MM.1S (cell line): ENCODE results near the gene NMD3.
"Not testable (repeated sequence)": the region's sequence is repeated elsewhere in the genome, so short reads cannot be mapped to it uniquely, and the experiment has no call there.

ENCODE experiments used
- DNase-seq: peaks from one replicate; pipeline ENCODE4 v3.0.0-alpha.2; 2015
- H2AFZ ChIP-seq: fragments of 300-600 bp; sonication (generic); 2 replicates; pipeline ENCODE4 v1.6.0; 2016; ENCODE audit warnings: antibody characterized with exemption, low read length
- H3F3A ChIP-seq: fragments of 300-600 bp; sonication (generic); 2 replicates; pipeline ENCODE4 v1.6.1; 2016; ENCODE audit warnings: mild to moderate bottlenecking, antibody characterized with exemption, low read length, moderate library complexity, mixed read lengths; ENCODE audit not compliant: insufficient read depth
- H3K27ac ChIP-seq: fragments of 300-600 bp; sonication (generic); 2 replicates; pipeline ENCODE4 v1.5.1; 2016; ENCODE audit warnings: mild to moderate bottlenecking, low read length
- H3K27me3 ChIP-seq: fragments of 300-600 bp; sonication (generic); replicated peaks from 2 replicates; pipeline ENCODE4 v1.6.0; 2016; ENCODE audit warnings: low read length; ENCODE audit not compliant: insufficient read depth
- H3K36me3 ChIP-seq: fragments of 300-600 bp; sonication (generic); replicated peaks from 2 replicates; pipeline ENCODE4 v1.6.1; 2016; ENCODE audit warnings: mild to moderate bottlenecking, low read length, mixed read lengths; ENCODE audit not compliant: insufficient read depth
- H3K4me1 ChIP-seq: fragments of 300-600 bp; sonication (generic); 2 replicates; pipeline ENCODE4 v1.6.1; 2016; ENCODE audit warnings: low read length, mixed read lengths
- H3K4me2 ChIP-seq: fragments of 300-600 bp; sonication (generic); 2 replicates; pipeline ENCODE4 v1.6.0; 2016; ENCODE audit warnings: low read depth, low read length
- H3K4me3 ChIP-seq: fragments of 300-600 bp; sonication (generic); 2 replicates; pipeline ENCODE4 v1.5.1; 2016; ENCODE audit warnings: low read length, mixed read lengths
- H3K79me2 ChIP-seq: fragments of 300-600 bp; sonication (generic); 2 replicates; pipeline ENCODE4 v1.6.1; 2016; ENCODE audit warnings: mixed run types, low read length, mixed read lengths
- H3K9ac ChIP-seq: fragments of 300-600 bp; sonication (generic); 2 replicates; pipeline ENCODE4 v1.6.1; 2016; ENCODE audit warnings: low read length, mixed read lengths
- H3K9me2 ChIP-seq: fragments of 300-600 bp; sonication (generic); replicated peaks from 2 replicates; pipeline ENCODE4 v1.6.1; 2016; ENCODE audit warnings: mild to moderate bottlenecking, low read length, mixed read lengths; ENCODE audit not compliant: insufficient read depth
- H3K9me3 ChIP-seq: fragments of 300-600 bp; sonication (generic); replicated peaks from 2 replicates; pipeline ENCODE4 v1.6.1; 2016; ENCODE audit warnings: mild to moderate bottlenecking, low read length, mixed read lengths; ENCODE audit not compliant: insufficient read depth
- H4K20me1 ChIP-seq: fragments of 300-600 bp; sonication (generic); 2 replicates; pipeline ENCODE4 v1.6.1; 2016; ENCODE audit warnings: mild to moderate bottlenecking, low read length, moderate library complexity, mixed read lengths; ENCODE audit not compliant: insufficient read depth
- CTCF ChIP-seq: fragments of 300-600 bp; sonication (generic); IDR thresholded peaks from 2 replicates; pipeline ENCODE4 v1.5.1; 2016; ENCODE audit warnings: antibody characterized with exemption, low read length, mixed read lengths
- EZH2 ChIP-seq: fragments of 300-600 bp; sonication (generic); optimal IDR thresholded peaks from 2 replicates; pipeline ENCODE3; 2017; ENCODE audit warnings: low read depth, mild to moderate bottlenecking, antibody characterized with exemption, low read length, mixed read lengths
- EZH2phosphoT487 ChIP-seq: fragments of 300-600 bp; sonication (generic); IDR thresholded peaks from 2 replicates; pipeline ENCODE4 v1.6.1; 2018; ENCODE audit warnings: antibody characterized with exemption, low read length

Gene NMD3

DNA sequence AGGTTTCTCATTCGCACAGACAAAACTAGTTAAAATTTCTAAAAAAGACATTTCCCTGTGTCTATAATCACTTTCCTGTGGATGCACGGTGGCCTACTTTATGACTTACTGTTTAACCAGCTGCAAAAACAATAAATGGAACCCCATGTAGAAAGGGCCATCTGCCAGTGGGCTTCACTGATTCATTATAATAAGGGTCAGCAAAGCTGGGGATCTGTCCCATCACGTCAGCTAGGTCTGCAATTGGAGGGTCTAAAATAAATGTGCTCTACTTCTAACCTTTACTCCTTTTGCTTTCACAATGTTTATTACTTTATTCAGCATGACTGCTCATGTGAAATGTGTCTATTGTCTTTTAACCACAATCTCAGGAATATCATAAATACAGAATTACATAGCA lies 43.1 kb upstream of the NMD3 start:
- H3K9ac ChIP-seq, result no peak overlapping the region
- H3K4me3 ChIP-seq, result no peak overlapping the region
- H2AFZ ChIP-seq, result no peak overlapping the region
- H3K27ac ChIP-seq, result no peak overlapping the region
- H3K27me3 ChIP-seq, result no peaks in the 10 kb centered on the region
- TF ChIP-seq EZH2, result no peak
- TF ChIP-seq CTCF, result no peak
- H4K20me1 ChIP-seq, result no peaks in the 10 kb centered on the region
- no peaks in the 10 kb centered on the region for H3K4me1 ChIP-seq
- H3F3A ChIP-seq, result no peaks in the 10 kb centered on the region
- no peaks in the 10 kb centered on the region for H3K79me2 ChIP-seq
- DNase-seq, result no peak
- no peaks in the 10 kb centered on the region for H3K9me2 ChIP-seq
- no peaks in the 10 kb centered on the region for H3K9me3 ChIP-seq
- no peaks in the 10 kb centered on the region for H3K36me3 ChIP-seq
- no peak overlapping the region for H3K4me2 ChIP-seq

- not testable (repeated sequence) for H3K9me3 ChIP-seq, H3K27me3 ChIP-seq, DNase-seq, H3K4me2 ChIP-seq, H3K4me3 ChIP-seq, H3K9ac ChIP-seq, H4K20me1 ChIP-seq, H3F3A ChIP-seq, H2AFZ ChIP-seq, H3K9me2 ChIP-seq, H3K27ac ChIP-seq, H3K36me3 ChIP-seq, H3K4me1 ChIP-seq, H3K79me2 ChIP-seq
Observed at GRCh38 chr3:161181371-161181770, 39.7 kb upstream of the NMD3 start.

DNA sequence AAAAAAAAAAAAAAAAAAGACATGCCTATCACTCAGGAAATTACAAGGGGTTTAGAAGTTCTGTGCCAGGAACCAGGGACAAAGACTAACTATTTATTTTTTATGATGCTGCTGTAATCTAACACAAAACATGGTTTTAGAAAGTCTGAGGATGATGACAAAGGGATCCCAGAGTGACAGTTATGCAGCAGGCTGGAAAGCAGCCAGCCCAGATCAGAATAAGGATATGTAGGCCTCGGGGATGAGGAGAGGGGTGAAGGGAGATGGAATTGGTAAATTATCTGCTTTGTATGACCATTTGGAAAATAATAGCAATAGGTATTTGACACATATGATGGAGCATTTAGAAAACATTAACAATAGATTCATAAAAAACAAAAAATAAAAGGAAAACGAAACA lies 34.1 kb upstream of the NMD3 start:
- Histone ChIP-seq H3K9me3 (no peaks in the 10 kb centered on the region), H4K20me1 (no peaks in the 10 kb centered on the region), H3K27me3 (no peaks in the 10 kb centered on the region), H3K9ac (no peak overlapping the region), H3K4me1 (no peaks in the 10 kb centered on the region), H3K27ac (no peak overlapping the region), H3K36me3 (no peaks in the 10 kb centered on the region), H3K79me2 (no peaks in the 10 kb centered on the region), H3K4me2 (no peak overlapping the region), H2AFZ (no peak overlapping the region), H3F3A (no peaks in the 10 kb centered on the region), H3K9me2 (no peaks in the 10 kb centered on the region), H3K4me3 (no peak overlapping the region)
- no peak for DNase-seq
- no peak for TF ChIP-seq CTCF
- TF ChIP-seq EZH2, result no peak
- no peak for TF ChIP-seq EZH2phosphoT487

DNA sequence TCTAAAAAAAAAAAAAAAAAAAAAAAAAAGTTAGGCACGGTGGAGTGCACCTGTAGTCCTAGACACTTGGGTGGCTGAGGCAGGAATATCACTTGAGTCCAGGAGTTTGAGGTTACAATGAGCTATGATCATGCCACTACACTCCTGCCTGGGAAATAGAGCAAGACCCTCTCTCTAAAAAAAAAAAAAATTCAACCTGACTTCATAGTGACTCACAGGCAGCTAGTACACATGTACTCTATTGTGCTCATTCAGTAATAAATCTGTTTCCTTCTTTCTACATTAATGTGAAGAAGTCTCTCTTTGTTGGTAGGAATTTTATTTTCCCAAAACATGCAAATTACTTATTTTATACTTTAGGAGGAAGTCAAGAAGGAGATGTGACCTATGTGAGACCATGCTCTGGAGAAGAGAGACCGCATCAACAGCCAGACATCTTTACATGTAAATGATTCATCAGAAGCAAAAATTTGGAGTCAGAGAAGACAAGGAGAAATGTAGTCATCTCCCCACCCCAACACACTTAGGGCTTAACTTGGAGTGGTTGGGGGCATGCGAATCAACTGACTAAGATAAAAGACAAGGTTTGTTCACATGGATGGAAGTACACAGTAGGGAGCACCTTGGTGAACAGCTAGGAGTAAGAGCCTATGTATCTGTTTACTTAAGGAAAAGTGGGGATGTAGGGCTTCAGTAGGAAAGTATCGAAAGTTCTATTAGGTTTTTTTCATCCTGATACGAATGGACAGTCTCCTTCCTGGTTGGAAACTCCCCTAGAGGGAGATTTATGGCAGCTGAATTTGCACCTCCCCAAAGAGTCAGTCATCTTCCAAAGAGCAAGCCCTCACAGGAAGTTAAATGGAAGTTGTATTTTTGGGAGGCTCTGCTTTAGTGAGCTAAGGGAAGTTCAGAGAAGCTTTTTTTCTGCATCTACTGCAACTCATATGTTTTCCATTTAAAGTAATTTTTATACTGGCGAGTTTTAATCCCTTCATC lies 23.0 kb upstream of the NMD3 start:
- no peak for DNase-seq
- TF ChIP-seq EZH2phosphoT487, result no peak
- no peak for TF ChIP-seq EZH2
- TF ChIP-seq CTCF, result no peak
- no peak overlapping the region for H2AFZ ChIP-seq

More for the DNA sequence above, 23.0 kb upstream of the NMD3 start:
- H3K4me1 ChIP-seq, result no peaks in the 10 kb centered on the region
- H4K20me1 ChIP-seq, result no peaks in the 10 kb centered on the region
- no peaks in the 10 kb centered on the region for H3K27me3 ChIP-seq
- H3K9ac ChIP-seq, result no peak overlapping the region
- no peaks in the 10 kb centered on the region for H3K9me3 ChIP-seq
- H3K9me2 ChIP-seq, result no peaks in the 10 kb centered on the region
- no peaks in the 10 kb centered on the region for H3K79me2 ChIP-seq
- no peaks in the 10 kb centered on the region for H3K36me3 ChIP-seq
- H3F3A ChIP-seq, result no peaks in the 10 kb centered on the region
- no peak overlapping the region for H3K4me2 ChIP-seq
- H3K27ac ChIP-seq, result no peak overlapping the region
- H3K4me3 ChIP-seq, result no peak overlapping the region
